GM18505 (cell line): ENCODE data around the gene PBX1.

ENCODE experiments used
- ATAC-seq: cut with Tn5 transposase; IDR thresholded peaks from one replicate; pipeline ENCODE4 v1.9.1; 2021; ENCODE audit not compliant: unreplicated experiment
- POLR2A ChIP-seq: IDR thresholded peaks from 4 replicates; pipeline ENCODE4 v1.6.1; 2011; ENCODE audit warnings: borderline replicate concordance; ENCODE audit not compliant: insufficient read depth, insufficient read length; ENCODE audit errors: extremely low read depth

PBX1 gene

DNA sequence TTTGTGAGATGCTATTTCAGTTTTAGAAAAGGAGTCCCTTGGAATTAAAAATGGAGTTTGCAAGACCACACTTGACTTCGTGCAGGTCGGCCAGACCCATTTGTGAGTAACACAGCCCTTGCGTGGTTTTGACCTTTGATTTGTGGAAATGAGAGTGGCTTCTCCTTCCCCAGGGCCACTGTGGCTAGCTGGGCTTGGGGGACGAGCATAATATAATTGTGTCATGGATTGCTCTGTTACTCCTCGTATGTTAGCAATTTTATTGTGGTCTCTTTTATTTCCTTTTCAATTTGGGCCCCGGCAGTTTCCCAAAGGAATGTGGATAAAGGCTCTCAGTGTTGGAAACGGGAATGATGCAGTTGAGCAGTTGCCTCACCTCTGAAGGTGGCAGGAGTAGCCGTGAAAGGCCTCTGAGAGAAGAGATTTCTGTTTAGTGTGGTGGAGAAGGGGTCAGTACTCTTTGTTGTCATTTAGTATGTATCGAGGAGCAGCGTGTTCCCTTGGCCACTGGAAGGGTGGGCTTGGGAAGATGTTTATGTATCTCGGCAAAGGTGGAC lies 194.6 kb downstream of the PBX1 start:
- no peak for TF ChIP-seq POLR2A
- no peak for ATAC-seq

DNA sequence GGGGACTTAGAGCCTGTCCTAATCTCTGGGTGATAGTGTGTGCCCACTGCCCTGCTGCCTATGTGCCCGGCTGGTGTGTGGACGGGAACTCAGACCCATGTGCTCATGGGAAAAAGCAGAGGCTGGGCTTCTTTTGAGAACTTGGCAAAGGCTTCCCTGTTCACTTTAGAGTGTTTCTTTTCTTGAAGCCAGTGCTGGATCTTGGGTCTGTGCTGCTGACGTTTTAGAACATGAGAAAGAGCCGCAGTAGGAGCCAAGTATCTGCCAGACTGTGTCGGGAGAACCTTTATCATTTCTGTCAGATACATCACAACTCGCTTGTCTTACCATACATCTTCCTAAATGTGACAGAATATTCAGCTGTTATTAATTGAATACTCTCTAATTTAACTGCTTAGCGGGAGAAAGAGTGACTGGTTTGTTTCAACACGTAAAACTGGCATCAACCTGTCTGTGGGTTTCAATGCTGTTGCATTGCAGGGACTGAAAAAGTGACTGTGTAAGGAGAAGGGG lies 195.2 kb downstream of the PBX1 start:
- no peak for TF ChIP-seq POLR2A

DNA sequence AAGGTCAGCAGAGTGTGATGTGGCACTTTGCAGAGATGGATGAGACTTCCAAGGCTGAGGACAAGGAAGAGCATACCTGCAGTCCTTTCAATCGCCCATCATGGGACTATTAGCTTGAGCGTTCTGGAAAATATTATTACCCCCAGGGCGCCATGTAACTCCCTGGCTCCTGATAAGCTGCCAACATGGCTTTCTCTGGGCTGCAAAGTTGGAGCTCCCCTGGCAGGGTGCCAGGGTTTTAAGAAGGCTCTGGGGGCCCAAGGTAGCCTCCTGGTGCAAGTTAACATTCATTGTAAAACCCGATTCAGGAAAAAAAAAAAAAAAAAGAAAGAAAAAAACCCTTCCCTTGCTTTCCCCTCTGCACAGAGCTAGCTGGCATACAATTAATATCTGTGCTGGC lies 196.7 kb downstream of the PBX1 start:
- ATAC-seq = no peak
- no peak for TF ChIP-seq POLR2A

More for the DNA sequence above, 195.2 kb downstream of the PBX1 start:
- ATAC-seq = no peak

DNA sequence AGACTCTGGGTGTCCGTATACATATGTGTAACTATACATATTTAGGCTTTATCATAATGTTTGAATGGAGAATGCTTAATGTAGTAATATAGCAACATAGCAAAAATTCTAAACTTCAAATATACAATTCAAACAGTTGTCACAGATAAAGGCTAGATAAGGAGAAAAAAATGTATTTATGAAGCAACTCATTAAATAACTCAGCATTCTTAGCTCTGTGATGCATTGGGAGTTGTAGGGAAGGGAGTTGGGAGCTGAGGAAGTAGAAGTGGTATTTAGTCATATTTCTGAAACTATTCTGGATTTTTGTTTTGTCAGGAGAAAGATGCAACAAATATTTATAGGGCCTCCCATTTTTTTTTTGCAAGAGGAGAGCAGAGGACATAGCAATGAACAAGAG lies 197.8 kb downstream of the PBX1 start:
- no peak for ATAC-seq
- no peak for TF ChIP-seq POLR2A

DNA sequence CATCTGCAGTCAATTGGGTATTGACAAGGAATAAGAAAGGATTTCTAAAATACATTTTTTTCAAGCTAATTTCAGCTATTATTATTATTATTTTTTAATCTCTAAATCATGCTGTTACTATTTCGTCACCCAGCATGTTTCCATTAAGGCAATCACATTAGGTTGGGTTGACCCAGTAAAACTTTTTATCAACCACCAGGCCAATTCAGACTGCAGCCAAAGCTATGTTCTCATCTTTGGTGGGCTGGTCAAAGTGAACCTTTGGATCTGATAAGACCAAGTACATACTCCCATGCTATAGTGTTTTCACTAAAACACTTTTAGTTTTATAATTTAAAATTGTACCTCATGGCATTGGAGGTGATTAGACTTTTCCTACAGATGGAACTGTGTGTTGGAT lies 198.6 kb downstream of the PBX1 start:
- no peak for TF ChIP-seq POLR2A
- ATAC-seq = no peak

DNA sequence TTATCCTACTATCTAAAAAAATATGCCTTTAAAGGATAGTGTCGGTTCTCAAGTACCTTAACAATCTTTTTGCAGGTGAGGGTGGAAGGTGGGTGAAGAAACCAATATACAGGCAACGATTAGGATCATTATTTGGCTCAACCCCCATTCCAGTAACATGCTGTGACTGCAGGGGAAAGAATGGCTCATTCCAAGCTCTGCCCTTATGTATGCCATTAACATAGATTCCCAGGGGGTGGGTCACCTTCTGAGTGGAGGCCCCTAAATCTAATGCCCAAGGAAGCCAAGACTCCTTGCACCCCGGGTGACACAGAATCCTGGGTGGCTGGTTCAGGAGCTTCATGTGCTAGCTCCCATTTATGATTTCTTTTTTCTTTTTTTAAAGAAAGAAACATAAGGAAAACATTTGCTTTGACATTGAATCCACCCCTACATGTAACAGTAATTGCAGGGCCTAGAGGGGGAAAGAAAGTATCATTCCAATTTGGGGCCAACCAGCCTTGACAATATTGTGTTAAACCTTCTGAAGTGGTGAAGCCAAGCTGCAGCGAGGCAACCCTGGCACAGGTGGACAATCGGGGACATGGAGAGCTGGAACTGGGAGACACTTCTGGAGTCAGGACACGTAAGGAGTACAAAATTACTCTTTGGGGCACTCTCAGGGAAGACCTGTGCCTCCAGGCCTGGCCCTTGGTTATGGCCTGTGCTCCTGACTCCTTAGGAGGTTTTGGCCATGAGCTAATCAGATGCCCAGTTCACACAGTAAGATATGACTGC lies 200.3 kb downstream of the PBX1 start:
- TF ChIP-seq POLR2A = no peak
- no peak for ATAC-seq

DNA sequence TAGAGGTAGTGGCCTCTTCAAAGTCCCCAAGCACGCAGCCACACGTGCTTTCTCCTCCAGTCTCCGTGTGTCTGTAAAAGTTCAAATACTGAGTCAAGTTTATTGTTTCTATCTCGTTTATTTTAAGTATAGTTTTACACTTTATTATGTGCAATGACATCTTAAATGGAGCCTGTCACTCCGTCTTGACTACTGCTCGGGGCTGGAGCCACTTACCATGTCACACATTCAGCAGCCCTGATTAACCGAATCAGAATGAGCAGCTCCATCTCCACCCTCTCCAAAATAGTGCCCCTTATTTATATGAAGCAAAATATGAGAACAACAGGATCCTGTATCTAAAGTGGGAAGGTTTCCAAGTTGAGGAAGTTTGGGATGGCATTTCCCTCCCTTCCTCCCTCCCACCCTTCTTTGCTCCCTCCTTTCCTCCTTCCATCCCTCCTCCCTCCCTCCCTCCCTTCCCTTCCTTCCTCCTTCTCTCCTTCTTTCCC lies 201.0 kb downstream of the PBX1 start:
- no peak for TF ChIP-seq POLR2A
- no peak for ATAC-seq

DNA sequence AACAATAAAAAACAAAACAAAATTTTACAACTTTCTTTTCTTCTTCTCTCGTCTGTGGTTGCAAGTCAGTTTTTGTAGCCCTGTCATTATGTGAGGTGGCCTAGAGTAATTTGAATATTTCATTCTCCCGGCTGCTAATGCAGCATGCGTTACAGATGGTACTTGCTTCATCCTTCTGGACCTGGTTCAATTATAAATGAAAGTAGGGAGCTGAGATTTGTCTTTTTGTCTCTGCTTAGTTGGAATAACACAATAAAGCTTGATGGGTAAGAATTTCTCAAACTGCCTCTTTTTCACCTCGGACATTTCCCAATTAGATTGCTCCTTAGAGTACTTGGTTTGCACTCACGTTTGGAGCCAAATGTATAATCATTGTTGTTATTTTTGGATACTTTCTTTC lies 201.6 kb downstream of the PBX1 start:
- no peak for ATAC-seq
- no peak for TF ChIP-seq POLR2A

DNA sequence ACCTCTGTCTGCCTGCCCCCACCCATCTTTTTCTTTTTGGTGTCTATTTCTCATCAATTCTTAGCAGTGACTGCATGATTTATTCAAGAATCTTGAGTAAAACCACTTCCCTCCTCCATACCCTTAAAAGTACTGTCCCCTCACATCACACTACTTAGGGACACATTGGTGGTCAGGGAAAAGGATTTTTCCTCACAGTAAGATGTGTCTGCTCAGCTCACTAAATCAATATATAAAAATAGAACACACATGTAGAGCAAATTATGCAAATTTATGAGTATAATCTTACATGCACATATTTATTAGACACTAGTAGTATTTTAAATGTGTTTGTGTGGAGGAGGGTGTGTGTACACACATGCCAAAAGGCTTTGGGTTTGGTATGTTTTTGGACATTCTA lies 202.0 kb downstream of the PBX1 start:
- TF ChIP-seq POLR2A = no peak
- no peak for ATAC-seq

DNA sequence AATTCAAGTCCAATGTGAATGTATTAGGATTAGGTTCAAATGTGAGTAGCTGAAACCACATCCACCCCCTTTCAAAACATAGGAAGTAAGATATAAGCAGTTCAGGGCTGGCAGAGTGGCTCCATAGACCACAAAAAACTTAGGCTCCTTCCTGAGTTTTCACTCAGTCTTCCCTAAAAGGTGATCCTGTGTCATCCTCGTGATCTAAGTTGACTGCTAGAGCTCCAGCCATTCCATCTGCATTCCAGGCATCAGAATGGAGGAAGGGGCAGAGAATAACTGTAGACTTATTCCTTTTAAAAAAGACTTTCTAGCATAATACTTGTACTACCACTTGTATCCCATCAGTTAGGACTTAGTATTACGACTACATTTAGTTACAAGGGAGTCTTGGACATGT lies 204.1 kb downstream of the PBX1 start:
- no peak for TF ChIP-seq POLR2A
- no peak for ATAC-seq

DNA sequence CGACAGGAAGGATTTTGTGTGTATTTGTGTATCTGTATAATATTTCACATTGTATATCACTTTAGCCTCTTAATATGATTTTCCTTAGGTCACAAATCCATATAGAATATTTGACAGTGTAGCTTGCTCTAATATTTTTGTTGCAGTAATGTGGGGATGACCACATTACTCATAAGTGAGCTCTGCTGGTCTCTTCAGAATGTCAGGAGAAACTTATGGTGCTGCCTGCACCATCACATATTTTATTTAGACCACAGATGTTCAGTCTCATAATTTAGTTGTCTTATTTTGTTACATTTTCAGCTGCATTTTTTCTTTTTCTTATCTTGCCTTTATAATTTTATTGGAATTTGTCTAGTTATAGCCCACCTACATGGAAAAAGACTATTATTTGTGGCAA lies 205.3 kb downstream of the PBX1 start:
- no peak for ATAC-seq

DNA sequence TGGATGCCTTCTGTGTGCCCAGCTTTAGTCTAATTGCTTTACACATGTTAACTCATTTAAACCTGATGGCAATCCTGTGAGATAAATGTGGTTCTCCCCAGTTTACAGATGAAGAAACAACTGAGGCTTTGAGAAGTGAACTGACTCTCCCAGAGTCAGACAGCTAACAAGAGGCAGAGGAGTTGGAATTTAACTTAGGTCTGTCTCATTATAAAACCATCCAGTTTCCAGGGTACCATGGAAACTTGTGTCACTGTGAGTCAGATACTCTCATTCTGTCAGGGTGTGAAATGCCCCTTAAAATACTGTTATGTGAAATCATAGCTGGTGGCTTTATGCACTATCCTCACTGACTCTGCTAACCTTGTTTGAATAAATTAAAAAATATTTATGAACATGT lies 206.6 kb downstream of the PBX1 start:
- ATAC-seq = no peak
- TF ChIP-seq POLR2A = no peak

More for the DNA sequence above, 205.3 kb downstream of the PBX1 start:
- no peak for TF ChIP-seq POLR2A

DNA sequence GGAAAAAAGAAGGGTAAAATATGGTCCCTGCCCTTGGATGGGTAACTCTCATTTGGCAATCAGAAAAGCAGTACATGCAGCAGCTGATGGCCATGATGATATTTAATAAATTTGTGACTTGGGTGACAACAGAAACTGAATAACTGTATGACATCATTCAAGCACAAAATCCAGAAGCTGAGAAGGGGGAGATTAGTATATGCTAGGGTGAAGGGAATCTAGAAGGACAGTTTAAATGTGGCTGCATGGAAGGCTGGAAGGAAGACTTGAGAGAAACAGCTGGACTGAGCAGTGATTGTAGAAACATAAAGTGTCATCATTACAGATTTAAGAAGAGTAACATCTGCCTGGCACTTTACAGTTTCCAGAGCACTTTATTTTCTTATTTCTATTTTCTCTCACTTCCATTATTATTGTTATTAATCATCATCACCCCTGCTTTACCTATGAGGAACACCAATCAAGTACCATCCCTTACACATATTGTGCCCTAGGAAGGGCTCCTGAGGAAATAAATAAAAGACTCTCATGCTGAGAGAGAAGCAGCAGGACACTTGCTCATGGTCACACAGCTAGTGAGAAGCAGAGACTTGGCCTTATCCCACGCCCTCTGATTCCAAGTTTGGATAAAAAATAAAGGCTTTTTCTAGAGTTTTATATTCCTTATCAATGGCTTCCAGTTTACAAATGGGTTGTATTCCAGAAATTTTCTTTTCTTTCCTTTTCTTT lies 207.2 kb downstream of the PBX1 start:
- ATAC-seq = no peak
- no peak for TF ChIP-seq POLR2A

DNA sequence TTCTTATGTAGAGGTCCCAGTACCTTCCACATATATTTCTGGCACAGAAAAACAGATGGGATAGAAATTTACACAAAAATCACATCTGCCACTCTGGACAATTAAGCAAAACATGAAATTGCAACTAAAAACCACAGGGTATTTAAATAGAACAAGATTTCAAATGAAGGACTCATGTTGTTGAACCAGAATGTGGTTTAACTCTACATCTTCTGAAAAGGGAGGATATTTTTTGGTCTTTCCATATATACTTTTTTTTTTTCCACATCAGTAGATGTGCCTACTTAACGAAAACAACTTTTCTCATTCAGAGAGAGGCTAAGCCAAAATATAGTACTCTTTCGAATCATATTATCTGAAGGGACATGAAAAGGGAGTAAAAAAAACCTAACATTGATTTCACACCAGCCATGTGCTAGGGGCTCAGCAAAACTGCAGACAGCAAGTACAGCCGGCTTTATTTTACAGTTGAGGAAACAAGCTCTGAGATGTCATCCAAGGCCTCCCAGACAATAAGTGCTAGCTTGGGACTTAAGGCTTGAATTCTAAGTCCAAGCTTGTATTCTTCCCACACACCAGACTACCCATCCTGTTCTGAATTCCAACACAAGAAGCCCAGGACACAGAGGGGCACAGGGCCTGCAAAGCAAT lies 208.9 kb downstream of the PBX1 start:
- no peak for TF ChIP-seq POLR2A
- no peak for ATAC-seq

DNA sequence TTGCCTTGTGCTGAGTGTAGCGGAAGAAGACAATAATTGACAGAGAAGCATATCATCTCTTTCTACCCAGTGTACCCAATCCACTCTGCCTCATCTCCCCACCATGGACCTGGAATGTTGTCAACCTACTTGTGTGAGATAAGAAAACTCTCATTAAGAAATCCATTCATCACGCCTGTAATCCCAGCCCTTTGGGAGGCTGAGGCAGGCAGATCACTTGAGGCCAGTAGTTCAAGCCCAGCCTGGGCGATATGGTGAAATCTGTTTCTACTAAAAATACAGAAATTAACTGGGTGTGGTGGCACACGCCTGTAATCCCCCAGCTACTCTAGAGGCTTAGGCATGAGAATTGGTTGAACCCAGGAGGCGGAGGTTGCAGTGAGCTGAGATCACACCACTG lies 209.6 kb downstream of the PBX1 start:
- no peak for TF ChIP-seq POLR2A
- ATAC-seq = no peak
